A549 (cell line): ENCODE measurements around the gene EEFSEC. TPM values are rescaled to one million over a fixed set of nuclear protein-coding genes. Genes with fewer than 3 reads are reported as not detected.

ENCODE experiments used
- ATAC-seq, 2 experiments: fragments of 200-7000 bp in 1 of 2; fragments of >200 bp in 1 of 2; cut with Nextera tagmentation in 1 of 2; cut with Tn5 transposase in 1 of 2; 3 replicates each; pipeline versions ENCODE4 v1.8.0 to v1.9.1; 2018 to 2020; ENCODE audit warnings: mild to moderate bottlenecking in 1 of 2, moderate library complexity in 1 of 2
- CTCF ChIA-PET: fragments of 300-600 bp; sonication (Branson Sonifier 250); formaldehyde crosslinking; extraction: SDS; loops from one replicate; lab custom pipeline; 2021; ENCODE audit warnings: antibody characterized with exemption, inconsistent platforms; lab: Yijun Ruan, JAX
- POLR2A ChIA-PET: fragments of 350-600 bp; formaldehyde crosslinking; extraction: SDS; loops from one replicate; lab custom pipeline; 2021; ENCODE audit warnings: antibody characterized with exemption, inconsistent platforms; lab: Yijun Ruan, JAX
- DNase-seq, 2 experiments: peaks; one replicate each; pipeline versions ENCODE4 v3.0.0 to v3.0.0-alpha.2; 2011 to 2016; ENCODE audit warnings: low read depth in 1 of 2, low spot score in 1 of 2
- FAIRE-seq: peaks from 2 replicates; lab custom pipeline; 2011; peaks lifted over from hg19 to GRCh38; lab: Jason Lieb, UNC
- H3K27ac ChIP-seq, 2 experiments: fragments of >200 bp; sonication (Bioruptor Twin); formaldehyde crosslinking; 3 replicates each; pipeline ENCODE4 v1.5.1; 2016 to 2017
- H3K4me1 ChIP-seq: fragments of >200 bp; sonication (Bioruptor Twin); formaldehyde crosslinking; 3 replicates; pipeline ENCODE4 v1.6.1; 2016
- H3K4me2 ChIP-seq: fragments of >200 bp; sonication (Bioruptor Twin); formaldehyde crosslinking; 3 replicates; pipeline ENCODE4 v1.6.1; 2016
- H3K4me3 ChIP-seq: fragments of >200 bp; sonication (Bioruptor Twin); formaldehyde crosslinking; 3 replicates; pipeline ENCODE4 v1.5.1; 2016
- H3K9me3 ChIP-seq: fragments of >200 bp; sonication (Bioruptor Twin); formaldehyde crosslinking; 3 replicates; pipeline ENCODE4 v1.6.1; 2016
- CBX2 ChIP-seq: fragments of 200-600 bp; sonication (generic); IDR thresholded peaks from 2 replicates; pipeline ENCODE4 v1.6.1; 2016; ENCODE audit warnings: low read depth, mild to moderate bottlenecking, borderline replicate concordance
- CEBPB ChIP-seq, 2 experiments: fragments of >200 bp in 1 of 2; sonication (Bioruptor Twin) in 1 of 2; formaldehyde crosslinking in 1 of 2; IDR thresholded peaks; 2 replicates each; pipeline ENCODE4 v1.6.1; 2012 to 2016
- EP300 ChIP-seq, 2 experiments: fragments of >200 bp; sonication (Bioruptor Twin); formaldehyde crosslinking; IDR thresholded peaks; 2 replicates in 1 of 2; 3 replicates in 1 of 2; pipeline ENCODE4 v1.6.1; 2016 to 2017
- ESRRA ChIP-seq: fragments of 150-350 bp; IDR thresholded peaks from 2 replicates; pipeline ENCODE4 v1.6.1; 2014; ENCODE audit warnings: mild to moderate bottlenecking, low read length, borderline replicate concordance
- GATA3 ChIP-seq: IDR thresholded peaks from 2 replicates; pipeline ENCODE4 v1.6.1; 2012; ENCODE audit warnings: borderline replicate concordance
- HDAC2 ChIP-seq: fragments of 200-600 bp; sonication (generic); IDR thresholded peaks from 2 replicates; pipeline ENCODE4 v1.6.1; 2016
- HEYL ChIP-seq: fragments of 250-450 bp; sonication (Bioruptor Pico); IDR thresholded peaks from 2 replicates; pipeline ENCODE4 v1.8.0; 2021; ENCODE audit warnings: mild to moderate bottlenecking, moderate library complexity
- HOXA7 ChIP-seq: fragments of 250-450 bp; sonication (Bioruptor Pico); IDR thresholded peaks from 2 replicates; pipeline ENCODE4 v1.5.0; 2020; ENCODE audit warnings: mild to moderate bottlenecking, moderate library complexity
- KDM1A ChIP-seq: fragments of 200-600 bp; sonication (generic); IDR thresholded peaks from 2 replicates; pipeline ENCODE4 v1.6.1; 2016; ENCODE audit warnings: low read depth, mild to moderate bottlenecking
- KDM5A ChIP-seq: fragments of 200-600 bp; sonication (generic); IDR thresholded peaks from 2 replicates; pipeline ENCODE4 v1.6.1; 2016; ENCODE audit warnings: antibody characterized with exemption, mild to moderate bottlenecking
- MAFK ChIP-seq: fragments of 450-650 bp; IDR thresholded peaks from 2 replicates; pipeline ENCODE4 v1.6.1; 2014; ENCODE audit not compliant: partially characterized antibody
- MYC ChIP-seq: IDR thresholded peaks from 2 replicates; pipeline ENCODE4 v1.6.1; 2012; ENCODE audit warnings: mild to moderate bottlenecking, inconsistent platforms, low read length, improper control_type of control experiment, borderline replicate concordance
- NFE2L2 ChIP-seq: fragments of 150-350 bp; conservative IDR thresholded peaks from 2 replicates; pipeline ENCODE4 v1.6.1; 2014; ENCODE audit warnings: low read length
- NPAS2 ChIP-seq: fragments of 250-450 bp; sonication (Bioruptor Pico); IDR thresholded peaks from 2 replicates; pipeline ENCODE4 v1.8.0; 2022; ENCODE audit warnings: mild to moderate bottlenecking, moderate library complexity, borderline replicate concordance
- RARB ChIP-seq: fragments of 250-450 bp; sonication (Bioruptor Pico); IDR thresholded peaks from 2 replicates; pipeline ENCODE4 v1.8.0; 2021; ENCODE audit warnings: mild to moderate bottlenecking, moderate library complexity
- RCOR1 ChIP-seq: fragments of 150-350 bp; IDR thresholded peaks from 2 replicates; pipeline ENCODE4 v1.6.1; 2014; ENCODE audit warnings: antibody characterized with exemption, low read length, low read depth
- RNF2 ChIP-seq: fragments of 200-600 bp; sonication (generic); IDR thresholded peaks from 2 replicates; pipeline ENCODE4 v1.6.1; 2016; ENCODE audit warnings: low read depth, mild to moderate bottlenecking, antibody characterized with exemption, moderate library complexity, borderline replicate concordance
- TFCP2L1 ChIP-seq: fragments of 250-450 bp; sonication (Bioruptor Pico); IDR thresholded peaks from 2 replicates; pipeline ENCODE4 v1.5.0; 2021; ENCODE audit warnings: mild to moderate bottlenecking
- TP53 ChIP-seq: fragments of 250-450 bp; sonication (Bioruptor Pico); IDR thresholded peaks from 2 replicates; pipeline ENCODE4 v1.5.0; 2021; ENCODE audit warnings: mild to moderate bottlenecking, moderate library complexity
- ZNF302 ChIP-seq: fragments of 250-450 bp; sonication (Bioruptor Pico); IDR thresholded peaks from 2 replicates; pipeline ENCODE4 v1.9.0; 2021; ENCODE audit warnings: inconsistent platforms, mild to moderate bottlenecking, moderate library complexity
- WGBS: methylation state at CpG from one replicate; pipeline ENCODE4 v1.1.6; 2017; ENCODE audit errors: missing lambda C conversion rate; 5-methylcytosine and 5-hydroxymethylcytosine counted together
- polyA plus RNA-seq, 4 experiments: library from polyadenylated mRNA; depleted of rRNA in 3 of 4; stranded (reverse); fragments of >200 nt; fragmentation: RNase III in 1 of 4; extraction: RNeasy Plus Mini Kit Qiagen cat#74134 plus additional on column Dnase treatment in 1 of 4; gene quantifications; 2 replicates in 3 of 4; 3 replicates in 1 of 4; pipeline ENCODE4 v1.2.3, GENCODE V29; 2011 to 2017
- TF ChIP-seq, protein P1 (sequence below): fragments of >200 bp; sonication (Bioruptor Twin); formaldehyde crosslinking; IDR thresholded peaks from 3 replicates; pipeline ENCODE4 v1.6.1; 2016
- TF ChIP-seq, protein P2 (sequence below): fragments of 150-350 bp; IDR thresholded peaks from 2 replicates; pipeline ENCODE4 v1.6.1; 2014; ENCODE audit warnings: low read depth, mild to moderate bottlenecking, low read length
- TF ChIP-seq, protein P3 (sequence below): IDR thresholded peaks from 2 replicates; pipeline ENCODE4 v1.6.1; 2012
- TF ChIP-seq, protein P4 (sequence below): IDR thresholded peaks from 2 replicates; pipeline ENCODE4 v1.6.1; 2012; ENCODE audit warnings: low read depth, borderline replicate concordance
- TF ChIP-seq, protein P5 (sequence below): fragments of 200-600 bp; sonication (generic); IDR thresholded peaks from 2 replicates; pipeline ENCODE4 v1.6.1; 2016; ENCODE audit warnings: antibody characterized with exemption, mild to moderate bottlenecking, moderate library complexity

EEFSEC gene
- polyA plus RNA-seq, 2 of the 4 experiments (the other 2 are of a cell fraction), result 6.9 to 7.3 TPM

DNA sequence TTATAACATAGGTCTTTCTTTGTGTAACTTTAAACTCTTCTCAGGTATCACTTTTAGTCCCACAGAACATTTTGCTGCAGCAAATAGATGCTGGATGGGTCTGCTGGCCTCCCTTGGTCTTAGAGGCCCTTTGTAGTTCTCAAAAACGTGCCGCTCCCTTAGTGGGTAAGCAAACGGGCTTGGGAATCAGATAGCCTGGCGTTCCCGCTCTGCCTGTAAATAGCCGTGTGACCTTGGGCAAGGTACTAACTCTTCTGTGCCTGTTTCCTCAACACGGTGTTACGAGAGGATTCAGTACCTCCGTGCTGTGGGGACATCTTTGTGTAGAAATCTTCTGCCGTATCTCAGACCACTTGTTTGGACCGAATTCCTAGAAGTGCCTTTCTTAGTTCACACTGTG, 249.0 kb downstream of the EEFSEC start:
- WGBS, result 81% methylated on average over 5 of the region's 11 CpGs
- TF ChIP-seq, protein P1, sequence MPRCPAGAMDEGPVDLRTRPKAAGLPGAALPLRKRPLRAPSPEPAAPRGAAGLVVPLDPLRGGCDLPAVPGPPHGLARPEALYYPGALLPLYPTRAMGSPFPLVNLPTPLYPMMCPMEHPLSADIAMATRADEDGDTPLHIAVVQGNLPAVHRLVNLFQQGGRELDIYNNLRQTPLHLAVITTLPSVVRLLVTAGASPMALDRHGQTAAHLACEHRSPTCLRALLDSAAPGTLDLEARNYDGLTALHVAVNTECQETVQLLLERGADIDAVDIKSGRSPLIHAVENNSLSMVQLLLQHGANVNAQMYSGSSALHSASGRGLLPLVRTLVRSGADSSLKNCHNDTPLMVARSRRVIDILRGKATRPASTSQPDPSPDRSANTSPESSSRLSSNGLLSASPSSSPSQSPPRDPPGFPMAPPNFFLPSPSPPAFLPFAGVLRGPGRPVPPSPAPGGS, result no peak
- no peak for TF ChIP-seq TP53 (CRISPR knock-in tag)
- TF ChIP-seq RCOR1, result no peak
- TF ChIP-seq RARB (CRISPR knock-in tag), result no peak
- no peak for TF ChIP-seq NFE2L2
- TF ChIP-seq, protein P2, sequence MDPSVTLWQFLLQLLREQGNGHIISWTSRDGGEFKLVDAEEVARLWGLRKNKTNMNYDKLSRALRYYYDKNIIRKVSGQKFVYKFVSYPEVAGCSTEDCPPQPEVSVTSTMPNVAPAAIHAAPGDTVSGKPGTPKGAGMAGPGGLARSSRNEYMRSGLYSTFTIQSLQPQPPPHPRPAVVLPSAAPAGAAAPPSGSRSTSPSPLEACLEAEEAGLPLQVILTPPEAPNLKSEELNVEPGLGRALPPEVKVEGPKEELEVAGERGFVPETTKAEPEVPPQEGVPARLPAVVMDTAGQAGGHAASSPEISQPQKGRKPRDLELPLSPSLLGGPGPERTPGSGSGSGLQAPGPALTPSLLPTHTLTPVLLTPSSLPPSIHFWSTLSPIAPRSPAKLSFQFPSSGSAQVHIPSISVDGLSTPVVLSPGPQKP, result no peak
- no peak for TF ChIP-seq CEBPB (IDR thresholded peaks at IDR 0.05)
- no peak for TF ChIP-seq HDAC2
- no peak for TF ChIP-seq ESRRA
- TF ChIP-seq, protein P3, sequence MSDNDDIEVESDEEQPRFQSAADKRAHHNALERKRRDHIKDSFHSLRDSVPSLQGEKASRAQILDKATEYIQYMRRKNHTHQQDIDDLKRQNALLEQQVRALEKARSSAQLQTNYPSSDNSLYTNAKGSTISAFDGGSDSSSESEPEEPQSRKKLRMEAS, result no peak
- no peak for TF ChIP-seq NPAS2
- TF ChIP-seq ZNF302 (CRISPR knock-in tag), result no peak
- TF ChIP-seq, protein P4, sequence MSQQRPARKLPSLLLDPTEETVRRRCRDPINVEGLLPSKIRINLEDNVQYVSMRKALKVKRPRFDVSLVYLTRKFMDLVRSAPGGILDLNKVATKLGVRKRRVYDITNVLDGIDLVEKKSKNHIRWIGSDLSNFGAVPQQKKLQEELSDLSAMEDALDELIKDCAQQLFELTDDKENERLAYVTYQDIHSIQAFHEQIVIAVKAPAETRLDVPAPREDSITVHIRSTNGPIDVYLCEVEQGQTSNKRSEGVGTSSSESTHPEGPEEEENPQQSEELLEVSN, result no peak
- no peak for TF ChIP-seq HEYL
- TF ChIP-seq TFCP2L1, result no peak
- no peak for TF ChIP-seq KDM5A
- no peak for TF ChIP-seq EP300 (IDR thresholded peaks at IDR 0.05)
- no peak for TF ChIP-seq KDM1A
- no peak for TF ChIP-seq HOXA7 (CRISPR knock-in tag)
- TF ChIP-seq, protein P5, sequence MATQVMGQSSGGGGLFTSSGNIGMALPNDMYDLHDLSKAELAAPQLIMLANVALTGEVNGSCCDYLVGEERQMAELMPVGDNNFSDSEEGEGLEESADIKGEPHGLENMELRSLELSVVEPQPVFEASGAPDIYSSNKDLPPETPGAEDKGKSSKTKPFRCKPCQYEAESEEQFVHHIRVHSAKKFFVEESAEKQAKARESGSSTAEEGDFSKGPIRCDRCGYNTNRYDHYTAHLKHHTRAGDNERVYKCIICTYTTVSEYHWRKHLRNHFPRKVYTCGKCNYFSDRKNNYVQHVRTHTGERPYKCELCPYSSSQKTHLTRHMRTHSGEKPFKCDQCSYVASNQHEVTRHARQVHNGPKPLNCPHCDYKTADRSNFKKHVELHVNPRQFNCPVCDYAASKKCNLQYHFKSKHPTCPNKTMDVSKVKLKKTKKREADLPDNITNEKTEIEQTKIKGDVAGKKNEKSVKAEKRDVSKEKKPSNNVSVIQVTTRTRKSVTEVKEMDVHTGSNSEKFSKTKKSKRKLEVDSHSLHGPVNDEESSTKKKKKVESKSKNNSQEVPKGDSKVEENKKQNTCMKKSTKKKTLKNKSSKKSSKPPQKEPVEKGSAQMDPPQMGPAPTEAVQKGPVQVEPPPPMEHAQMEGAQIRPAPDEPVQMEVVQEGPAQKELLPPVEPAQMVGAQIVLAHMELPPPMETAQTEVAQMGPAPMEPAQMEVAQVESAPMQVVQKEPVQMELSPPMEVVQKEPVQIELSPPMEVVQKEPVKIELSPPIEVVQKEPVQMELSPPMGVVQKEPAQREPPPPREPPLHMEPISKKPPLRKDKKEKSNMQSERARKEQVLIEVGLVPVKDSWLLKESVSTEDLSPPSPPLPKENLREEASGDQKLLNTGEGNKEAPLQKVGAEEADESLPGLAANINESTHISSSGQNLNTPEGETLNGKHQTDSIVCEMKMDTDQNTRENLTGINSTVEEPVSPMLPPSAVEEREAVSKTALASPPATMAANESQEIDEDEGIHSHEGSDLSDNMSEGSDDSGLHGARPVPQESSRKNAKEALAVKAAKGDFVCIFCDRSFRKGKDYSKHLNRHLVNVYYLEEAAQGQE, result no peak
- no peak for ATAC-seq
- ChIA-PET POLR2A (no interaction called here), CTCF (interaction anchor here (0.6 kb wide), 1 partner anchor 196 kb away, joined by 3 read pairs; no protein-coding TSS in a partner anchor)
- DNase-seq, result no peak
- no peaks in the 10 kb centered on the region for H3K4me1 ChIP-seq
- no peaks in the 10 kb centered on the region for H3K9me3 ChIP-seq
- H3K4me2 ChIP-seq, result no peak overlapping the region
- no peak overlapping the region for H3K4me3 ChIP-seq
- H3K27ac ChIP-seq, result no peak overlapping the region
- no peak for FAIRE-seq

DNA sequence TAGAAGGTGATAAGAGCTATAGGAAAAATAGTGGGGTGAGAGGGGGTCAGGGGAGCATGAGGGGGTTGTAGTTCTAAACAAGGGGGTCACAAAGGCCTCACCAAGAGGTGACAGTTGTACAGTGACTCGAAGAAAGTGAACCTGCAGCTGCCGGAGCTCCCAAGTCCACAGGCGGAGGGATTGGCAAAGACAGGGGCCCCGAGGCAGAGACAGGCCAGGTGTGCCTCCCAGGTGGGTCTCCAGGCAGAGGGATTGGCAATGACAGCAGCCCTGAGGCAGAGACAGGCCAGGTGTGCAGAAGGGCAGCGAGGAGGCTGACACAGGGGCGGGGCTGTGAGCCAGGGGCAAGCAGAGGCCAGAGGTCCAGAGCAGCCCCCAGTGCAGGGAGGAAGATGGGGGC, 249.7 kb downstream of the EEFSEC start:
- Histone ChIP-seq H3K4me1 (no peaks in the 10 kb centered on the region), H3K4me2 (no peak overlapping the region), H3K9me3 (no peaks in the 10 kb centered on the region), H3K4me3 (no peak overlapping the region), H3K27ac (no peak overlapping the region)
- FAIRE-seq (no peak), DNase-seq (no peak), ATAC-seq (no peak)
- ChIA-PET POLR2A (no interaction called here), CTCF (interaction anchor here (0.6 to 1.5 kb wide), 2 partner anchors 181 to 196 kb away, joined by 3 to 5 read pairs; no protein-coding TSS in a partner anchor)
- WGBS, result 68% methylated on average over 5 of the region's 6 CpGs
- TF ChIP-seq, protein P5, result no peak
- TF ChIP-seq RNF2 (no peak), RARB (CRISPR knock-in tag) (no peak), CBX2 (no peak), MYC (no peak), MAFK (no peak), GATA3 (no peak), KDM5A (no peak)
